H1 (cell line): ENCODE measurements around the gene LARP4B. TPM values are rescaled to one million over a fixed set of nuclear protein-coding genes. Genes with fewer than 3 reads are reported as not detected.

ENCODE experiments used
- BACH1 ChIP-seq: IDR thresholded peaks from 2 replicates; pipeline ENCODE4 v1.6.1; 2012; ENCODE audit warnings: low read length, improper control_type of control experiment
- CEBPB ChIP-seq: IDR thresholded peaks from 2 replicates; pipeline ENCODE4 v1.6.1; 2012; ENCODE audit warnings: low read depth, low read length
- CHD1 ChIP-seq: IDR thresholded peaks from 2 replicates; pipeline ENCODE4 v1.6.1; 2012; ENCODE audit warnings: low read depth, low read length, improper control_type of control experiment
- KDM1A ChIP-seq: fragments of 200-600, 300-600 bp; sonication (generic); IDR thresholded peaks from 2 replicates; pipeline ENCODE4 v1.7.1; 2016; ENCODE audit warnings: mild to moderate bottlenecking, low read length, borderline replicate concordance
- KDM4A ChIP-seq: IDR thresholded peaks from one replicate; pipeline ENCODE4 v1.7.1; 2012; ENCODE audit warnings: low read depth, mild to moderate bottlenecking, moderate library complexity, low read length, inconsistent platforms; ENCODE audit not compliant: severe bottlenecking
- RFX5 ChIP-seq: IDR thresholded peaks from 2 replicates; pipeline ENCODE4 v1.6.1; 2011; ENCODE audit warnings: low read depth, low read length, improper control_type of control experiment, borderline replicate concordance
- SP1 ChIP-seq: IDR thresholded peaks from 2 replicates; pipeline ENCODE4 v1.6.1; 2011; ENCODE audit warnings: low read depth, low read length
- TEAD4 ChIP-seq: IDR thresholded peaks from 2 replicates; pipeline ENCODE4 v1.6.1; 2012; ENCODE audit warnings: low read depth, low read length, inconsistent platforms, mixed read lengths
- polyA plus RNA-seq, 7 experiments: library from polyadenylated mRNA; depleted of rRNA in 3 of 7; stranded (reverse) in 5 of 7; unstranded in 2 of 7; fragments of >200 nt in 5 of 7; fragments of 200-250 nt in 2 of 7; gene quantifications; 1 replicate in 5 of 7; 2 replicates in 1 of 7; 4 replicates in 1 of 7; pipeline versions ENCODE4 v1.2.1 to v1.2.3, GENCODE V29; 2011 to 2013; ENCODE audit warnings: missing spikeins in 2 of 7, mixed read lengths in 2 of 7
- total RNA-seq: library from RNA; stranded (reverse); fragmentation: NEBNext Ultra II Directional; extraction: Animal tissue kit (Norgen Biotek cat#: 25700); gene quantifications from 2 replicates; pipeline ENCODE4 v1.2.1, GENCODE V29; 2021

The LARP4B gene
- total and polyA plus RNA-seq, 2 of the 8 experiments (the other 6 are each of a cell fraction or from before 2014, with no cell fraction given): 20.1 to 78.6 TPM

DNA sequence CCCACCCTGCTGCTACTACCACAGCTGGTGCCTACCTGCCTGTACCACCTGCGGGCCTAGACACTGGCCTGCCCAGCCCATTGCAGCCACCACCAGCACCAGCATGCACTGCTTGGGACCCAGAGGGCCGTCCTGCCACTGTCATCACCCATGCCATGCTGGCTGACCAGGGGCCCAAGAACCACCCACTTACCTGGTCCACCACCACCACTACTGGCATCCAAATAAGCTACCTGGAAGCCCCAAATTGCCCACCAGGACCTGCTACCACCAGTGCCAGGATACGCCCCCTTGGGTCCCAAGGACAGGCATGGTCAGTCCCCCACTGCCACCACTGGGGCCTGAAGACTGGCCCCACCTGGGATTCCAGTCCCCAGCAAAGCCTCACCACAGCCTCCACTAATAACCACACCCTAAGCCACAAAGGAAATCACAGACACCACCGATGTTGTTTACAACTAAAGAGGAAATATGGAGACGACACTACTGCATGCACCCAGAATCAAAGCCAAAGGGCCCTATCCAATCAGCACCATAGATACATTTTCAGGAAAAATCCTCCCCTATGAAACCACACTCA lies 171.5 kb downstream of the LARP4B start (continued):
- TF ChIP-seq TEAD4 (no peak), RFX5 (no peak), SP1 (no peak), KDM4A (no peak), BACH1 (no peak), CHD1 (no peak), KDM1A (no peak), CEBPB (no peak)

Other genes with a start within 250 kb of the LARP4B start
- gene DIP2C, start 242.0 kb downstream of the LARP4B start, total RNA-seq: 8.8 and 9.3 TPM in 2 replicates
- 3.8 and 6.1 TPM in 2 replicates for gene DIP2C, start 242.0 kb downstream of the LARP4B start, polyA plus RNA-seq (2011; rRNA removed)
- 89.2 and 98.1 TPM in 2 replicates for gene GTPBP4, start 56.7 kb upstream of the LARP4B start, total RNA-seq
- gene GTPBP4, start 56.7 kb upstream of the LARP4B start, polyA plus RNA-seq (2011; rRNA removed): 15.5 and 16.9 TPM in 2 replicates
- gene IDI2, start 94.2 kb upstream of the LARP4B start, total RNA-seq: not detected in 2 replicates
- gene IDI2, start 94.2 kb upstream of the LARP4B start, polyA plus RNA-seq (2011; rRNA removed): not detected in 2 replicates
- gene IDI1, start 117.4 kb upstream of the LARP4B start, total RNA-seq: 56.6 and 60.5 TPM in 2 replicates
- 20.4 and 35.3 TPM in 2 replicates for gene IDI1, start 117.4 kb upstream of the LARP4B start, polyA plus RNA-seq (2011; rRNA removed)
- gene WDR37, start 124.7 kb upstream of the LARP4B start, total RNA-seq: 10.5 and 12.0 TPM in 2 replicates
- gene WDR37, start 124.7 kb upstream of the LARP4B start, polyA plus RNA-seq (2011; rRNA removed): 9.6 and 10.1 TPM in 2 replicates